ENCODE results near the gene CD52.

DNA sequence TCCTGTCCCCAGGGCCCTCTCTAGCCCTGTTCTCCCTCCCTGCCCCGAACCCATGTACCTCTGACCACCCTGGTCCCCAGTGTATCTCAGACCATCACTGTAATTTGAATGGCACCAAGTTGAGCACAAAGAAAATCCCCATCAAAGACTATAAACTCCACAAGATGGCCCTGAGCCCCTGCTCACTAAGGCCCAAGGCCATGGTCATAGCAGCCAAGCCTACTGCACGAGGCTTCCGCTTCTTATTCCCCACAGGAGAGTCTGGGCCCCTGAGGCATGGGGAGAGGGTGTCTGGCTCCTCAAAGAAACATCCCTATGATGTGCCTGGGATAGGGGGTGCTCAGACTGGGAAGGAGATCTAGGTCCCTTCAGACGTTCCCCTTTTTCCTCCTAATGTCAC, 50.2 kb downstream of the CD52 start:
- TF ChIP-seq POLR2AphosphoS5 (IDR thresholded peaks at IDR 0.05; ENCODE audit: low read depth, low read length) (no peak), POLR2A (IDR thresholded peaks at IDR 0.05; ENCODE audit: low read depth, low read length) (no peak)
